Measurements from ENCODE around the gene TTR.
A peak's percentile ranks its signal among the peaks of the same experiment; 100 is the strongest.

Gene TTR

DNA sequence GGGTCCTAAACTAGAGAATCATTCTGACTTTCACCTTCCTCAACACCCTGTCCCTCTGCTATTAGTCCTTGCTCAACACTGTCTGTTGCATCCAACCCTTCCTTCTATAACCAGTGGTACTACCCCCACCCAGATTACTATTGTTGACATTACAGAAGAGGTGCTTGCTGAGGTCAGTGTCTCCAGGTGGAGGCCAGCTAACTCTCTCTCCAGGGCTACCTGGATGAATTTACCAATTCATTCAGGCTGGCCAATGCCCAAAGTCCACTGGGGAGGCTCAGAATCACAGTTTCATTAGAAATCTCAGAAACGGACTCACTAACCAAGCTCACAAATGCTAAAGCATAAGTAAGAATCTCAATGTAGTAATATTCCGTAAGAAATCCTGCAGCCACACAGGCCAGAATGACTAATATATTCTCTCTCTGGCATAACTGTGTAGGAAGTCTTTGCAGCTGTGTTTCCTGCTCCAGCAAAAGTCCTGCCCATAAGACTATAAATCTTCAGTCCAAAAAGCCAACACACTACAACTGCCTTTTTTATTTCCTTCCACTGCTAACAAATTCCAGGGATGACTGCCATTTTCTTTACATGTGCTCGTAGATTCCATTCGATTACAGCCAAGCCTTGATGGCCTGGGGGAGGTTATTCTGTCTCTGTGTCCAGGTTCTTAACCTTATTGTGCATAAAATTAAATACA, 10.0 kb upstream of the TTR start:
- DNase-seq: peak; percentile 84

DNA sequence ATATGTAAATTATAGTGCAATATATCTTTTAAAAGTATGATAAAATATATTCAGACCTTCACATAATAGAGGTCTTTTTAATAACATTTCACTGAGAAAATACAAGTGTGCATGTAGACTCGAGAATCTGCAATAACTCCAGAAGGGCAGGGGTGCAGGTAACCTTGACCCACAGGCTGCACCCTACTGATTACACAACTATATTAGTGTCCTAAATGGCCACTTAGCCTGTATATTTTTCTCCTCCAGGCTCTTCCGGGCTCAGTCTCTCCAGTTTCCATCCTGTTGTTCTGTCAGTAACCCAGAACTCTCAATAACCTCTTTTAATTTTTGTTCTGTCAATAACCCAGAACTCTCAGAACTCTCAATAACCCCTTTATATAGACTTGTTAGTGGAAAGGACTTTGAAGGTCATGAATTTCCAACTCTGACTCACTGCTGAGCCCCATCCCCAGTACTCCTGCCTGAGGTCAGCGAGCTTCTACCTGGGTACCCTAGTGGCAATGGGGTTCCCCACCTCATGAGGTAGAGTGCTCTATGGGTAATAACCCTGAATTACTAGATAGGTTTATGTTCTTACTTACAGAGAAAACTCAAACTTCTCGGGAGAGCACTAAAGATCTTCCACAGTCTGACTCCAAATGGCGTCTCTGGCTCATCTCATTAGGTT, 8.4 kb upstream of the TTR start:
- no peak for DNase-seq

DNA sequence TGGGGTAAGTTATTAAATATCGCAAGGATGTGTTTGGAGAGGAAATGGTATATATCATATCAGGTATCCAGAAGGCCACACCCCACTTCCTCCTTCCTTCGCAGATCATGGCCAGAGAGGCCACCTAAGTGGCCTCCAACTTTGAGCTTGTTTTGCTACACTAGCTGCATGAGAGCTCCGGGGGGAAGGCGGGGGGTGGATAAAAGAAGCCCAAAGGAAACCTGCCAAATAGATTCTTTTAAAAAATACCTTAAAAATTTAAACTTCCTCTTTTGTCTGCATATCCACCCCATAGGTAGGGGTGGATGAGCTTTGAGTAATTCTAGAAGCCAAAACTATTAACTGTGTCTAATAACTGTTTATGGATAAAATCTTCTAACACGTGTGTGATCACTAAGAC, 5.7 kb upstream of the TTR start:
- no peak for DNase-seq

DNA sequence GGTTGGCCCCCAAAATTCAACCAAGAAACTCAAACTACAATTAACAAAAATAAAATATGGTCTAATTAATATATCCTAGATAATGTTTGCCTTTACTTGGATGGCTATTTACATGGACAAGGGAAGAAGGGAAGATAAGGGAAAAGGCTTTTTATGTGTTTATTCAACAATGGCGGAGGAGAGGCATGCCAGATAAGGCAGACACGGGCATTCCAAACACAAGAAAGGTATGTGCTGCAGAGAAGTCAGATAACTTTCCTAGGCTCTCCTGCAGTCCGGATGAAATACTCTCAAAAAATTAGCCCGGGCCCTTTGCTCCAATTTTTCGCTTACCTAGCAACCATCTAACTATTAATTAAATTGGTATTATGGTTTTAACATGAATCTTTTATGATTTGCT, 5.1 kb upstream of the TTR start:
- no peak for DNase-seq

DNA sequence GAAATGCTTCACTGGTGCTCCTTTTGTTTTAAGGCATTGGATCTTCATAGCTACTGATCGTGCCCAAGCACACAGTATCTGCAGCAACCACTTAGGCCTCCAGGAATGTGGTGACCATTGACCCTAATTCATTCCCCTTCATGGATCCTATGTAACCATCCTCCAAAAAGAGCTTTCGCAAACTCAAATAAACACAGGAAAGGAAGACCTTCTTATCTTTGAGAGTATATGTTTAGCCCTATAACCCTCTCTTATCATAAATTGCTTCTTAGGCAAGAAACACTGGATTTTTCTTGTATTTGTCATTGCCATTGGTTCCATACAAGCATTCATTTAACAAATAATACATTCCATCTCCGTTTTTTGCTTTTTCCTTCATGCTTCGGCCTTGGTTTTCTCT, 4.1 kb upstream of the TTR start:
- DNase-seq: no peak

DNA sequence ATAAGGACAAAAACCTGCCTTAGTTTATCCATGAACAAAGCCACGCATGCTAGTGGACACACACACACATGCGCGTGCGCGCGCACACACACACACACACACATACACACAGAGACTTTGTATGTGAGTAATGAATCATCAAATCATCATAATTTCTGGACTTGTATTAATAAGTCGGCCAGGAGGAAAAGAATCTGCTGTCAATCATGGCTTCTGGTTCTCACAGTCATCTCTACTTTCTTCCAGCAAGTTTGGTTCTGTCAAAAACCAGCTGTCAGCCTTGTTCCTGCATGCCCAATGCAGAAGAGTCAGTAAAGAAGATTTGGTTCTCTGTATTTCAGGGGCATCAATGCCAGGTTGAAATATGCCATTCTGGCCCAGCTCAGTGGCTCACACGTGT, 1.1 kb upstream of the TTR start:
- no peak for DNase-seq

DNA sequence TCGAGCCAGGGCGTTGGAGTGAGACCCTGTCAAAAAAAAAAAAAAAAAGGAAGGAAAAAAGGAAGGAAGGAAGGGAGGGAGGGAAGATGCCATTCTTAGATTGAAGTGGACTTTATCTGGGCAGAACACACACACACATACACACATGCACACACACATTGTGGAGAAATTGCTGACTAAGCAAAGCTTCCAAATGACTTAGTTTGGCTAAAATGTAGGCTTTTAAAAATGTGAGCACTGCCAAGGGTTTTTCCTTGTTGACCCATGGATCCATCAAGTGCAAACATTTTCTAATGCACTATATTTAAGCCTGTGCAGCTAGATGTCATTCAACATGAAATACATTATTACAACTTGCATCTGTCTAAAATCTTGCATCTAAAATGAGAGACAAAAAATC, 564 bp upstream of the TTR start:
- DNase-seq: no peak

DNA sequence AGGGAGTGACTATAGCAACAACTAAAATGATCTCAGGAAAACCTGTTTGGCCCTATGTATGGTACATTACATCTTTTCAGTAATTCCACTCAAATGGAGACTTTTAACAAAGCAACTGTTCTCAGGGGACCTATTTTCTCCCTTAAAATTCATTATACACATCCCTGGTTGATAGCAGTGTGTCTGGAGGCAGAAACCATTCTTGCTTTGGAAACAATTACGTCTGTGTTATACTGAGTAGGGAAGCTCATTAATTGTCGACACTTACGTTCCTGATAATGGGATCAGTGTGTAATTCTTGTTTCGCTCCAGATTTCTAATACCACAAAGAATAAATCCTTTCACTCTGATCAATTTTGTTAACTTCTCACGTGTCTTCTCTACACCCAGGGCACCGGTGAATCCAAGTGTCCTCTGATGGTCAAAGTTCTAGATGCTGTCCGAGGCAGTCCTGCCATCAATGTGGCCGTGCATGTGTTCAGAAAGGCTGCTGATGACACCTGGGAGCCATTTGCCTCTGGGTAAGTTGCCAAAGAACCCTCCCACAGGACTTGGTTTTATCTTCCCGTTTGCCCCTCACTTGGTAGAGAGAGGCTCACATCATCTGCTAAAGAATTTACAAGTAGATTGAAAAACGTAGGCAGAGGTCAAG, 955 bp downstream of the TTR start:
- DNase-seq: no peak

DNA sequence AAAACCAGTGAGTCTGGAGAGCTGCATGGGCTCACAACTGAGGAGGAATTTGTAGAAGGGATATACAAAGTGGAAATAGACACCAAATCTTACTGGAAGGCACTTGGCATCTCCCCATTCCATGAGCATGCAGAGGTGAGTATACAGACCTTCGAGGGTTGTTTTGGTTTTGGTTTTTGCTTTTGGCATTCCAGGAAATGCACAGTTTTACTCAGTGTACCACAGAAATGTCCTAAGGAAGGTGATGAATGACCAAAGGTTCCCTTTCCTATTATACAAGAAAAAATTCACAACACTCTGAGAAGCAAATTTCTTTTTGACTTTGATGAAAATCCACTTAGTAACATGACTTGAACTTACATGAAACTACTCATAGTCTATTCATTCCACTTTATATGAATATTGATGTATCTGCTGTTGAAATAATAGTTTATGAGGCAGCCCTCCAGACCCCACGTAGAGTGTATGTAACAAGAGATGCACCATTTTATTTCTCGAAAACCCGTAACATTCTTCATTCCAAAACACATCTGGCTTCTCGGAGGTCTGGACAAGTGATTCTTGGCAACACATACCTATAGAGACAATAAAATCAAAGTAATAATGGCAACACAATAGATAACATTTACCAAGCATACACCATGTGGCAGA, 3.6 kb downstream of the TTR start:
- DNase-seq: peak; percentile 26

DNA sequence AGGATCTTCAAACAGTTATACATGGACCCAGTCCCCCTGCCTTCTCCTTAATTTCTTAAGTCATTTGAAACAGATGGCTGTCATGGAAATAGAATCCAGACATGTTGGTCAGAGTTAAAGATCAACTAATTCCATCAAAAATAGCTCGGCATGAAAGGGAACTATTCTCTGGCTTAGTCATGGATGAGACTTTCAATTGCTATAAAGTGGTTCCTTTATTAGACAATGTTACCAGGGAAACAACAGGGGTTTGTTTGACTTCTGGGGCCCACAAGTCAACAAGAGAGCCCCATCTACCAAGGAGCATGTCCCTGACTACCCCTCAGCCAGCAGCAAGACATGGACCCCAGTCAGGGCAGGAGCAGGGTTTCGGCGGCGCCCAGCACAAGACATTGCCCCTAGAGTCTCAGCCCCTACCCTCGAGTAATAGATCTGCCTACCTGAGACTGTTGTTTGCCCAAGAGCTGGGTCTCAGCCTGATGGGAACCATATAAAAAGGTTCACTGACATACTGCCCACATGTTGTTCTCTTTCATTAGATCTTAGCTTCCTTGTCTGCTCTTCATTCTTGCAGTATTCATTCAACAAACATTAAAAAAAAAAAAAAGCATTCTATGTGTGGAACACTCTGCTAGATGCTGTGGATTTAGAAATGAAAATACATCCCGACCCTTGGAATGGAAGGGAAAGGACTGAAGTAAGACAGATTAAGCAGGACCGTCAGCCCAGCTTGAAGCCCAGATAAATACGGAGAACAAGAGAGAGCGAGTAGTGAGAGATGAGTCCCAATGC, 4.6 kb downstream of the TTR start:
- peak; percentile 65 for DNase-seq

DNA sequence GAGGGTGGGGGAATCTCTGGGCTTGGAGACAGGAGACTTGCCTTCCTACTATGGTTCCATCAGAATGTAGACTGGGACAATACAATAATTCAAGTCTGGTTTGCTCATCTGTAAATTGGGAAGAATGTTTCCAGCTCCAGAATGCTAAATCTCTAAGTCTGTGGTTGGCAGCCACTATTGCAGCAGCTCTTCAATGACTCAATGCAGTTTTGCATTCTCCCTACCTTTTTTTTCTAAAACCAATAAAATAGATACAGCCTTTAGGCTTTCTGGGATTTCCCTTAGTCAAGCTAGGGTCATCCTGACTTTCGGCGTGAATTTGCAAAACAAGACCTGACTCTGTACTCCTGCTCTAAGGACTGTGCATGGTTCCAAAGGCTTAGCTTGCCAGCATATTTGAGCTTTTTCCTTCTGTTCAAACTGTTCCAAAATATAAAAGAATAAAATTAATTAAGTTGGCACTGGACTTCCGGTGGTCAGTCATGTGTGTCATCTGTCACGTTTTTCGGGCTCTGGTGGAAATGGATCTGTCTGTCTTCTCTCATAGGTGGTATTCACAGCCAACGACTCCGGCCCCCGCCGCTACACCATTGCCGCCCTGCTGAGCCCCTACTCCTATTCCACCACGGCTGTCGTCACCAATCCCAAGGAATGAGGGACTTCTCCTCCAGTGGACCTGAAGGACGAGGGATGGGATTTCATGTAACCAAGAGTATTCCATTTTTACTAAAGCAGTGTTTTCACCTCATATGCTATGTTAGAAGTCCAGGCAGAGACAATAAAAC, 6.5 kb downstream of the TTR start:
- peak; percentile 16 for DNase-seq

DNA sequence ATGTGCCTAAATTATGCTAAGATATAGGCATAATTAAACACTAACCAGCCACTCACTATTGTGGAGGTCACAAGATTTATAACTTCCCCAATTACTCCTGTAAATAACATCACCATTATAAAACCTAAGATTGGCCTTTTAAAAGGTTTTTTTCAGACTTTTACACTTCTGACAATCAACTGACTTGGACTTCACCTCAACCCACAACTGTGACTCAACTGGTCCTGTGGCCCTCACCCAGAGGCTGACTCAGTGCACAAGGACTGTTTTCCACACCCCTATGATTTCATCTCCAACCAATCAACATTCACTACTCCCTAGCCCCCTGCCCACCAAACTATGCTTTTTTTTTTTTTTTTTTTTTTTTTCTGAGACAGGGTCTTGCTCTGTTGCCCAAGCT, 11.6 kb downstream of the TTR start:
- peak; percentile 6 for DNase-seq

DNA sequence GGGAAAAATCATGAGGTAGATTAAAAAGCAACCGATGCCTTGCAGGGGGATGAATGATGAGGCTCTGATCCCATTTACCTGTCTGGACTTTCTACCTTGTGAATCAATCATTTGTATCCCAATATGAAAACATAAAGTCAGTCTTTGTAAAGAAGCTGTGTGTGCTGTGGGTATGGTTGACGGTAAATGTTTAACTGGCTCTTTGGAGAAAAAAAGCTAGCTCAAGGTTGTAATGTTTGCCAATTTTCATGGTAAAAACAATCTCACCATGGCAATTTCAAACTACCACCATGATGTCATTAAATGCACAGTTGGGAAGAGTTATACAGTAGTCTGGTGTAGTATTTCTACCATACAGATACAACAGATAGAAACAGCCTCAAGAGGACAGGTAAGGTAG, 14.6 kb downstream of the TTR start:
- no peak for DNase-seq

DNA sequence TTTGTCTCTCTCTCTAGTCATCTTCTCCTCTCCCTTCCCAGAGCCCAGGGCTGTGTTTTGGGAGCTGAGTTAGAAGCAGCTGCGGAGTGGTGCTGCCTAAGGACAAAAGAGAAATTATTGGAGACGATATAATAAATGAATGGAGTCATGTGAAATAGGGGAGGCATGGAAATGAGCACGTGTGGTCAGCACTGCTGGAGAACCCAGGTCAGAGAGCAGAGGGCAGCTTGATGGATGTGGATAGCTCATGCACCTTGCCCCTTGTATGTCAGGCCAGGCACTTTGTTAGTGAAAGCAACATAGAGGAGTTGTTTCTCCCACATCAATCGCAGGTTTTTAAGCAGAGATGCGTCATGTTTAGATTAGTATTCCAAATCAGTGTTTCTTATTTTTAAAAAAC, 15.7 kb downstream of the TTR start:
- DNase-seq: no peak

DNA sequence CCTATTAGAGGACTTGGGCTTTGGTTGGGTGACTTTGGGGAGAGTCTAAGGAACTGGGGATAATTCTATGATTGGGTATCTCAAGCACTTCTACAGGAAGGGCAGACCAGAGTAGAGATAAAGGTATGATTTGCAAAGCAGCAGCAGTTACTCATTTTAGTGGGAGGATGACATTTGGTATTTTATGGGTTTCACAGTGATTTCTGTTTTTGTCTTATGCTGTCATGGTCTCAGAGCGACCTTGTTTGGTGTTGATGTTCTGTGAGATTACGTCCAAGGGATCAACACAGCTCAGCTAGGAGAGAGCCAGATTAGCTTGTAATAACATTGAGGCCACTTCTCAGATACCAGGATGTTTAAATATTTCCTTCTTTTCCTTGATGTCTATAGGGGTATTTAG, 18.2 kb downstream of the TTR start:
- no peak for DNase-seq

DNA sequence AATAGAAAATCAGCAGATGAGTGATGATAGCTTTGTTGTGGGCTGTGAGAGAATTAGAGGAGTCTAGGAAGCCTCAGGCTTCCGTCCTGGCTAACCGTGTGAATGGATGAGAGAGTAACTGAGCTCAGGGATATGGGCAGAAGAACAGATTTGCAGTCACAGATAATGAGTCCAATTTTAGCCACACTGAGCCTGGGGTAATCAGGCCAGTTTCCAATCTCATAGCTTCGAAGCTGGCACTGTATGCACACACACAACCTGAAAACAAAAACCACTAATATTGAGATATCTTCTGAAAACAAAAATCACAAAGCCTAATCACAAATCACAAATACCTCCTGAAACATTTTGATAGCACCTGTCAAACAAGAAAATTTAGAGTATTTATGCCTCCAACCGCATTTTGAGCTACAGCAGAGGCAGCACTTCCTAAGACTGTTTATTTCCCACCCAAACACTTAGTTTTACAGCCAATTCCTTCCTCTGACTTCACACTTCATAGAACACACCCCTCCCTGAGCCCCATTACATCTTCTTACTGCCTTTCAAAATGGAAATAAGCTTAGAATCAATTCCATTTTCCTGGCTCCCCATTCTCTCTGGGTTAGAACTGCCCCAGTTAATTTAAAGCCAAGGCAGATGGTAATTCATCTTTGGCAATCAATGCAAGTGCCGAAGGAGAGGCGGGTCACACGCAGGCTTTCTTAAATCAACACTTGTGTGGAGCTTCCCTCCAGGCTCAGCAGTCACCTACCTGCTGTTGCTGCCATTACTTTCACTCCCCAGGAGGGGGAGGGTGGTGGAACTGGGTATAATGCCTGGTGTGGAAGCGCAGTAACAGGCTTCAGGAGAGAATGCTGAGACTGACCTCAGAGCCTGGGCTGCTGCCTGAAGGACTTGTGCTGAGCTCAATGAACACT, 18.9 kb downstream of the TTR start:
- no peak for DNase-seq

DNA sequence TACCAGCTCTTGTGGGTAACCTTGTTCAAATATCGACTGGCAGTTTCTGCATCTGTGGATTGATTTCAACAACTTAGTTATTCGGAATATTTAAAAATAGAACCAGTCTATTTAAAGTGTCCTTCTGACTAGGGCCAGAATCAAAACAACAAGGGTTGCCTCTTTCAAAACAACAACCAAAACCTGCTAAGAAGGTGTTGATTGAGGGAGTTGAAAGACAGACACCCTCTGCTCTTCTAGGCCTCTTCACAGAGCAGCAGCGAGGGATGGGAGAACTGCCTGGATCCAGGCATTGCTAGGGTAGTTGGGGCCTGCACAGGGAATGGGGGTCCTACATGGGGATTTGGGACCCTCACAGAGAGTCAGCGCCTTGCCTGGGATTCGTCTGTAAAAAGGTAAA, 19.8 kb downstream of the TTR start:
- no peak for DNase-seq

DNA sequence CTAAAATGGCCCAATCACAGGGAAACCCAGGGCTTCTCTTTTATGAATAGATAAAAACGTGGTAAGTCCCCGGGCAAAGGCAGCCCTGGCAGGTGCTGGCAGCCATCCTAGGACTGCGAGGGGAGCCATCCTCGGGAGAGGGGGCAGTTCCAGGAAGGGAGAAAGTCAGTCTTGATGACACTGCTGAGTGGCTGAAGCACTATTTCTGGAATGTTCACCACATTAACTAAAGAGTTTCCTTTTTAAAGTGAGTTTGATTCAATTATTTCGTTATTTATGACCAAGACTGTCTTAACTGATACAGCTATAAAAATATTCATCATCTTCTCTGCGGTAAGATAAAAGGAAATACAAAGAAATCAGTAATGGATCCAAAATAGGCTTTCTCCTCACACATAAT, 20.4 kb downstream of the TTR start:
- DNase-seq: peak; percentile 6

DNA sequence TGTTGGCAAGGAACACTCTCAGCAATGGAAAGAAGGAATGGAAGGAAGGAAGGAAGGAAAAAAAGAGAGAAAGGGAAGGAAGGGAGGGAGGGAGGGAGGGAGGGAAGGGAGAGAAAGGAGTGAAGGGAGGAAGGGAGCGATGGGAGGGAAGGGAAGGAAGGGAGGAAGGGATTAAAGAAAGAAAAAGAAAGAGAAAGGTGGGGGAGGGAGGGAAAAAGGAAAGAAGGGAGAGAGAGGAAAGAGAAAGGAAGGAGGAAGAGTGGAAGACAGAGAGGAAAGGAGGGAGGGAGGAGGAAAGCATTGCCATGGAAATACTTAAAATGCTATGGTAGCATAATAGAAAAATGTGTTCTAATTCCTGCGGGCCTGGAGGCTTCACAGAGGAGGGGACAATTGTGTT, 22.4 kb downstream of the TTR start:
- DNase-seq: no peak

DNA sequence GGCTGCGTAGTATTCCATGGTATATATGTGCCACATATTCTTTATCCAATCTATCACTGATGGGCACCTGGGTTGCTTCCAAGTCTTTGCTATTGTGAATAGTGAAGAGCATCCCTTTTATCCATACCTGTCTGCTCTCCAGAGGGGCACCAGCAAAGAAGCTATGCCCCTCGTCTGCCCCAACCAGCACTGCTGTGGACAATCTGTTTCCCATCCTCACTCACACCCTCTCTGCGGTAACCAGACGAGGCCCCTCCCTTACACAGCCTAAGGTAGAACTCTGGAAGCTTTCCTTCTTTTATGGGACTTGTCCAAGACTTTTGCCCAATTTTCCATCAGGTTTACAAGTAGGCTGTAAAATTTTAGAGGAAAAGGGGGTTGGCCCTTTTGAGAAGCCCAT, 24.9 kb downstream of the TTR start:
- DNase-seq: no peak

DNA sequence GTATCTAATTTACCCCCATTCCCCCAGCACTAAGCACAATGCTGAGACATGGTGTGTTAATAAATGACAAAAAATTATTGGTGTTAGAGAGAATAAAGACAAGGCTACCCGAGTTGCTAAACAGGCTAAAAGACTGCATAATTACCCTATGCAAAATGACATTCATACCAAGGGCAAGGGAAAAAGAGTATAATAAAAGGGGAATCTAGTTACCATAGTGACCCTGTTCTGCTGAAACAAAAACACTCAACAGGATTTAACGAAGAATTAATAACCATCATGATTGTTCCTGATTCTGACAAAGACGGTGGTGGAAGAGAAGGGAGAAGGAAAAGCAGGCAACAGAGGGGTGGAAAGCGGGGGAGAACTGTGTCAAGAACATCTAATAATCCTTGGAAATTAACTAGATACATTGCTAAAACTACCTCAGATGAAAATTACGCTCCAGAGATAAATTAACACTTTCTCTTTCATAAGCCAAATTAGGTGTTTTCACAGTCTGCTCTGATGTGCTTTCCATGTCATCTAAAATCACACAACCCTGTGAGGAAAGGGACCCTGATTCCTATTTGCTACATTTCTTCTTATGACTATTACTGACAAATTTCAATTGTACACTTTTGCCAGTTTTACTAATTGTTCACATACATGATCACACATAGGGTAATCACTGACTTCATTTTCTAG, 25.5 kb downstream of the TTR start:
- no peak for DNase-seq

All from fibroblast of skin of right quadriceps (primary cell).